Upper lobe of left lung (tissue), 6 donors: ENCODE results near the gene SYT12. TPM values are rescaled to one million over a fixed set of nuclear protein-coding genes. Genes with fewer than 3 reads are reported as not detected.

Experiments used
- ATAC-seq, 2 donors: fragments of 200-7000 bp; cut with Tn5 transposase; one replicate each; pipeline ENCODE4 v1.9.1; 2022; ENCODE audit warnings: mild to moderate bottlenecking in 2 of 2, moderate library complexity in 2 of 2; ENCODE audit not compliant: low FRiP score in 2 of 2
- DNase-seq, 2 donors: peaks; one replicate each; pipeline ENCODE4 v3.0.0-alpha.2; 2019 to 2020
- H3K27ac ChIP-seq, 4 donors: fragments of 200-600 bp; sonication (generic); one replicate each; pipeline ENCODE4 v1.5.1; 2016 to 2019
- H3K27me3 ChIP-seq, 4 donors: fragments of 200-600 bp; sonication (generic); one replicate each; pipeline ENCODE4 v1.5.1; 2017 to 2019
- H3K36me3 ChIP-seq, 4 donors: fragments of 200-600 bp; sonication (generic); one replicate each; pipeline ENCODE4 v1.5.1; 2016 to 2019
- H3K4me1 ChIP-seq, 4 donors: fragments of 200-600 bp; sonication (generic); one replicate each; pipeline ENCODE4 v1.5.1; 2018 to 2019
- H3K4me3 ChIP-seq, 4 donors: fragments of 200-600 bp; sonication (generic); one replicate each; pipeline ENCODE4 v1.5.1; 2017 to 2019; ENCODE audit warnings: mild to moderate bottlenecking in 2 of 4, moderate library complexity in 1 of 4
- H3K9me3 ChIP-seq, 4 donors: fragments of 200-600 bp; sonication (generic); one replicate each; pipeline ENCODE4 v1.5.1; 2018 to 2019
- CTCF ChIP-seq, 6 experiments: fragments of 450-650 bp in 4 of 6; fragments of 200-600 bp in 2 of 6; sonication (generic) in 2 of 6; IDR thresholded peaks; one replicate each; pipeline ENCODE4 v1.5.1; 2016 to 2019; ENCODE audit warnings: antibody characterized with exemption in 6 of 6
- EP300 ChIP-seq, 4 donors: sonication (generic); formaldehyde crosslinking; IDR thresholded peaks; one replicate each; pipeline ENCODE4 v1.5.1; 2017; ENCODE audit warnings: antibody characterized with exemption in 4 of 4, control low read depth in 2 of 4
- POLR2A ChIP-seq, 4 donors: fragments of 450-650 bp; IDR thresholded peaks; one replicate each; pipeline ENCODE4 v1.5.1; 2016 to 2017; ENCODE audit warnings: antibody characterized with exemption in 4 of 4, mild to moderate bottlenecking in 2 of 4
- POLR2AphosphoS5 ChIP-seq, 2 donors: sonication (generic); formaldehyde crosslinking; IDR thresholded peaks; one replicate each; pipeline ENCODE4 v1.5.1; 2017; ENCODE audit warnings: antibody characterized with exemption in 2 of 2
- WGBS, 2 donors: methylation state at CpG; one replicate each; pipeline ENCODE4 v1.1.5; 2017 to 2018; 5-methylcytosine and 5-hydroxymethylcytosine counted together
- total RNA-seq, 6 donors: library from RNA; depleted of rRNA in 4 of 6; stranded (reverse); fragments of >200 nt in 4 of 6; gene quantifications; one replicate each; pipeline versions ENCODE4 v1.1.0 to v1.2.1, GENCODE V29; 2016 to 2021
- donor health status: DM: no; HTN: no; CAD: no; lungs with moderate emphysema.
- donor health status: DM: no; HTN: yes; CAD: no; lungs with severe emphysema.

Gene SYT12
- total RNA-seq, 6 donors from 2014 or later = 0.14 to 0.24 (median 0.15) TPM; not detected in 3

GRCh38 chr11:67025750-67026149 is 2.8 kb downstream of the SYT12 start:
- no peak overlapping the region for H3K27ac ChIP-seq
- H3K27me3 ChIP-seq = peaks cover 0 to 20% (median 11%) of the 10 kb centered on the region in 4 donors
- H3K9me3 ChIP-seq = no peaks in the 10 kb centered on the region
- ATAC-seq (no peak), DNase-seq (no peak)
- H3K4me1 ChIP-seq = peaks cover 12 to 19% (median 19%) of the 10 kb centered on the region in 4 donors
- H3K4me3 ChIP-seq = no peak overlapping the region
- TF ChIP-seq CTCF (IDR thresholded peaks at IDR 0.05) (no peak), POLR2A (IDR thresholded peaks at IDR 0.05) (no peak), EP300 (IDR thresholded peaks at IDR 0.05) (no peak), POLR2AphosphoS5 (IDR thresholded peaks at IDR 0.05) (no peak)
- H3K36me3 ChIP-seq = no peaks in the 10 kb centered on the region
- WGBS, 2 donors = 81 to 89% methylated on average over 8 of the region's 8 CpGs

- DNase-seq (no peak), ATAC-seq (no peak)
- WGBS, 2 donors = 82 to 88% methylated on average over 3 to 5 of the region's 5 CpGs
- Histone ChIP-seq H3K4me3 (no peak overlapping the region), H3K4me1 (peaks cover 12 to 19% (median 19%) of the 10 kb centered on the region in 4 donors), H3K27me3 (peaks cover 0 to 20% (median 11%) of the 10 kb centered on the region in 4 donors), H3K27ac (no peak overlapping the region), H3K9me3 (no peaks in the 10 kb centered on the region), H3K36me3 (no peaks in the 10 kb centered on the region)
- TF ChIP-seq POLR2A (IDR thresholded peaks at IDR 0.05) (no peak), CTCF (IDR thresholded peaks at IDR 0.05) (no peak), POLR2AphosphoS5 (IDR thresholded peaks at IDR 0.05) (no peak), EP300 (IDR thresholded peaks at IDR 0.05) (no peak)
Observed at GRCh38 chr11:67026941-67027340, 4.0 kb downstream of the SYT12 start.

GRCh38 chr11:67027483-67027930 is 4.6 kb downstream of the SYT12 start:
- DNase-seq (no peak), ATAC-seq (no peak)
- no peaks in the 10 kb centered on the region for H3K9me3 ChIP-seq
- H3K36me3 ChIP-seq = no peaks in the 10 kb centered on the region
- peaks cover 12 to 16% (median 15%) of the 10 kb centered on the region in 4 donors for H3K4me1 ChIP-seq
- 60 to 79% methylated on average over 12 of the region's 12 CpGs for WGBS, 2 donors
- H3K27me3 ChIP-seq = peaks cover 0 to 16% (median 9%) of the 10 kb centered on the region in 4 donors
- no peak for TF ChIP-seq EP300 (IDR thresholded peaks at IDR 0.05)
- TF ChIP-seq POLR2A (IDR thresholded peaks at IDR 0.05) = no peak
- no peak for TF ChIP-seq CTCF (IDR thresholded peaks at IDR 0.05)
- H3K4me3 ChIP-seq = no peak overlapping the region
- no peak overlapping the region for H3K27ac ChIP-seq

GRCh38 chr11:67027943-67028542 is 5.1 kb downstream of the SYT12 start:
- Histone ChIP-seq H3K9me3 (no peaks in the 10 kb centered on the region), H3K4me1 (peaks cover 7 to 10% (median 10%) of the 10 kb centered on the region in 4 donors), H3K27ac (no peak overlapping the region), H3K36me3 (no peaks in the 10 kb centered on the region), H3K27me3 (peaks cover 0 to 11% (median 7%) of the 10 kb centered on the region in 4 donors), H3K4me3 (no peak overlapping the region)
- no peak for TF ChIP-seq CTCF (IDR thresholded peaks at IDR 0.05)
- no peak for TF ChIP-seq POLR2A (IDR thresholded peaks at IDR 0.05)
- no peak for TF ChIP-seq POLR2AphosphoS5 (IDR thresholded peaks at IDR 0.05)
- TF ChIP-seq EP300 (IDR thresholded peaks at IDR 0.05) = no peak
- DNase-seq = no peak
- ATAC-seq = no peak
- 86 to 93% methylated on average over 5 to 6 of the region's 6 CpGs for WGBS, 2 donors

GRCh38 chr11:67029146-67029545 is 6.2 kb downstream of the SYT12 start:
- H3K9me3 ChIP-seq = no peaks in the 10 kb centered on the region
- peaks cover 0 to under 1% (median 0%) of the 10 kb centered on the region in 4 donors for H3K4me1 ChIP-seq
- no peak for DNase-seq
- H3K36me3 ChIP-seq = no peaks in the 10 kb centered on the region
- peaks cover 0 to 2% (median 0%) of the 10 kb centered on the region in 4 donors for H3K27me3 ChIP-seq
- ATAC-seq = no peak
- no peak overlapping the region for H3K4me3 ChIP-seq
- TF ChIP-seq POLR2AphosphoS5 (IDR thresholded peaks at IDR 0.05) (no peak), POLR2A (IDR thresholded peaks at IDR 0.05) (no peak), EP300 (IDR thresholded peaks at IDR 0.05) (no peak), CTCF (IDR thresholded peaks at IDR 0.05) (no peak)
- no peak overlapping the region for H3K27ac ChIP-seq
- 81 to 90% methylated on average over 6 of the region's 6 CpGs for WGBS, 2 donors
